Fibroblast of skin of abdomen (primary cell): ENCODE results near the gene SCN3B.
A peak's percentile ranks its signal among the peaks of the same experiment; 100 is the strongest.

Experiments
- DNase-seq: peaks from one replicate; pipeline ENCODE4 v3.0.0-alpha.2; 2013

SCN3B gene

GRCh38 chr11:123594921-123595320 lies 59.5 kb downstream of the SCN3B start:
- DNase-seq = no peak

- DNase-seq = no peak
These were observed 60.1 kb downstream of the SCN3B start for GRCh38 chr11:123594188-123594901.

- DNase-seq = no peak
These were observed 60.9 kb downstream of the SCN3B start for GRCh38 chr11:123593570-123593969.

GRCh38 chr11:123590296-123590912 lies 64.0 kb downstream of the SCN3B start:
- peak; percentile 23 for DNase-seq

- DNase-seq = no peak
These were observed 65.6 kb downstream of the SCN3B start for GRCh38 chr11:123588864-123589262.

- no peak for DNase-seq
These were observed 66.1 kb downstream of the SCN3B start for GRCh38 chr11:123588117-123588863.

GRCh38 chr11:123587559-123587958 lies 66.9 kb downstream of the SCN3B start:
- DNase-seq = no peak

- peak; percentile 12 for DNase-seq
These were observed 67.4 kb downstream of the SCN3B start for GRCh38 chr11:123587044-123587443.

- no peak for DNase-seq
These were observed 67.9 kb downstream of the SCN3B start for GRCh38 chr11:123586568-123586967.

- no peak for DNase-seq
These were observed 68.7 kb downstream of the SCN3B start for GRCh38 chr11:123585706-123586105.

- no peak for DNase-seq
These were observed 69.2 kb downstream of the SCN3B start for GRCh38 chr11:123585206-123585605.

- DNase-seq = no peak
These were observed 69.7 kb downstream of the SCN3B start for GRCh38 chr11:123584737-123585136.

- no peak for DNase-seq
These were observed 70.2 kb downstream of the SCN3B start for GRCh38 chr11:123584186-123584585.

- no peak for DNase-seq
These were observed 71.4 kb downstream of the SCN3B start for GRCh38 chr11:123582992-123583504.

- no peak for DNase-seq
These were observed 72.6 kb downstream of the SCN3B start for GRCh38 chr11:123581651-123582399.

GRCh38 chr11:123580557-123581275 lies 73.7 kb downstream of the SCN3B start:
- peak; percentile 31 for DNase-seq

- DNase-seq = no peak
These were observed 74.3 kb downstream of the SCN3B start for GRCh38 chr11:123580137-123580536.

- no peak for DNase-seq
These were observed 75.0 kb downstream of the SCN3B start for GRCh38 chr11:123579482-123579812.
